ENCODE measurements around the gene TNIK.

Gene TNIK

GRCh38 chr3:171011873-171012336, 448.3 kb downstream of the TNIK start:
- TF ChIP-seq CTCF (conservative IDR thresholded peaks at IDR 0.05; ENCODE audit: low read depth, low read length), result no peak
- no peak overlapping the region for H3K27ac ChIP-seq
- H3K4me3 ChIP-seq (IDR thresholded peaks at IDR 0.05; ENCODE audit: insufficient read depth, low read depth, low read length), result no peak overlapping the region
- H4K20me1 ChIP-seq (ENCODE audit: insufficient read depth), result no peaks in the 10 kb centered on the region
- no peak overlapping the region for H3K9ac ChIP-seq
- H3K27me3 ChIP-seq (ENCODE audit: insufficient read depth, low read depth), result no peaks in the 10 kb centered on the region
- no peak overlapping the region for H3K4me2 ChIP-seq
- no peaks in the 10 kb centered on the region for H3K4me1 ChIP-seq (ENCODE audit: low read depth, poor library complexity, severe bottlenecking)
- H2AFZ ChIP-seq (ENCODE audit: low read depth), result no peak overlapping the region
- H3K79me2 ChIP-seq (ENCODE audit: insufficient read depth, low read depth), result no peaks in the 10 kb centered on the region
- no peaks in the 10 kb centered on the region for H3K36me3 ChIP-seq (ENCODE audit: insufficient read depth)
